HG03558 (cell line): ENCODE measurements around the gene NUMB.

ENCODE experiments used
- ATAC-seq: cut with Tn5 transposase; IDR thresholded peaks from one replicate; pipeline ENCODE4 v1.9.1; 2021; ENCODE audit warnings: moderate number of reproducible peaks; ENCODE audit not compliant: unreplicated experiment; ENCODE audit errors: extremely low read depth

NUMB gene

DNA sequence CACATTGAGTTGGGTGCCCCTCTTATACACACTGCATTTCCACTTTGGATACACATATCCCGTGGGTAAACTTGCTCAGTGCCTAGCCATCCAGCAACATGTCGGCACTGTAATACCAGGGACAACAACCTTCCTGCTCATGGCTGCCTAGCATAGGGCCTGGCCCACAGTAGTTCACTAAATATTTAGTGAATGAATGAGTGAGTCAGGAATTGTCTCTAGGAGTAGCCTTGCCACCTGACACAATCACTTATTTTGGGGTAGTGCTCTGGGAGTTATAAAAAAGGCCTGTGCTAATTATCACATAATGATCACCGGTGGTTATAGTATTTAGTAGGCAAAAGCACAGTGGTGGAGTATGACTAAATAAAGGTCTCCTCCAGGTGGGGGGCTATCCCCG, 8.5 kb upstream of the NUMB start:
- ATAC-seq: no peak

GRCh38 chr14:73465823-73466532, 7.6 kb upstream of the NUMB start:
- ATAC-seq: no peak

DNA sequence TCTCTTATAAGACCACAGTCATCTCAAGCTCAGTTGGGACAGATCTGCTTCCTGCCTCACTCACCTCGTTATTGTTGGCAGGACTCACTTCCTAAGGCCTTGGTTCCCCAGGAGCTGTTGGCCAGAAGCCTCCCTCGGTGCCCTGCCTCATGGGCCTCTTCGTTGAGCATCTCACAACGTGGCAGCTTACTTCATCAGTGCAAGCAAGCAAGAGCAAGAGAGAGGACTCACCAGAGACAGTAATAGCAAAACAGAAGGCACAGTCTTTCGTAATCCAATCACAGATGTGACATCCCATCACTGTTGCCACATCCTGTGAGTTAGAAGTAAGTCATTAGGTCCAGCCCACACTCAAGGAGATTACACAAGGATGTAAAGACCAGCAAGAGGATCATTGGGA, 5.1 kb upstream of the NUMB start:
- ATAC-seq: no peak

GRCh38 chr14:73462815-73463214, 4.5 kb upstream of the NUMB start:
- ATAC-seq: no peak

- ATAC-seq: no peak
Observed at GRCh38 chr14:73462048-73462715, 3.8 kb upstream of the NUMB start.

DNA sequence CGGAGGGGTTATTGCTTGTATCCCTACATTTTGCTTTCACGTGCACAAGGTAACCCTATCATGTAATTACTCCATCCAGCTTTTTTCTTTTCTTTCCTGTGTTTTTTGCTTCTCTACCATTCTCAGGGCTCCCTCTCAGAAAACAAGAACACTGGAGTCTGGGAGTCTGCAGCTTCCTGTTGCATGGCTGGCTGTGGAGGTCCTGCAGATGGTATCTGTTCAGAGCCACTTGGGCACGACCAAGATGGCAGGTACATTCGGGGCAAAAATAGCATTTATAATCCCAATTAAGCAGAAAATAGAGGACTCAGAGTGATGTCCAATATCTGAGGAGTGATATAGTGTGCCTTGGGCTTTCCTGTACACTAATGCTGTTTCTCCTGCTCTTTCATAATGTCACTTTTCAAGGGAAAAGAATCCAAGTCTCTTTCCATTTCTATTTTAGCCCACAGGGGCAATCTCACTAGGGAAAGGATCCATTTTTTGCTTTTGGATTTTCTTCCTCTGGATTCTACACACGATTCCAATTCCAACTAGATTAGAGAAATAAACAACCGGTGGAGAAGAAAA, 3.2 kb upstream of the NUMB start:
- no peak for ATAC-seq

GRCh38 chr14:73460691-73461127, 2.4 kb upstream of the NUMB start:
- no peak for ATAC-seq

GRCh38 chr14:73459959-73460358, 1.6 kb upstream of the NUMB start:
- ATAC-seq: no peak

GRCh38 chr14:73457924-73458182, 493 bp downstream of the NUMB start:
- no peak for ATAC-seq

DNA sequence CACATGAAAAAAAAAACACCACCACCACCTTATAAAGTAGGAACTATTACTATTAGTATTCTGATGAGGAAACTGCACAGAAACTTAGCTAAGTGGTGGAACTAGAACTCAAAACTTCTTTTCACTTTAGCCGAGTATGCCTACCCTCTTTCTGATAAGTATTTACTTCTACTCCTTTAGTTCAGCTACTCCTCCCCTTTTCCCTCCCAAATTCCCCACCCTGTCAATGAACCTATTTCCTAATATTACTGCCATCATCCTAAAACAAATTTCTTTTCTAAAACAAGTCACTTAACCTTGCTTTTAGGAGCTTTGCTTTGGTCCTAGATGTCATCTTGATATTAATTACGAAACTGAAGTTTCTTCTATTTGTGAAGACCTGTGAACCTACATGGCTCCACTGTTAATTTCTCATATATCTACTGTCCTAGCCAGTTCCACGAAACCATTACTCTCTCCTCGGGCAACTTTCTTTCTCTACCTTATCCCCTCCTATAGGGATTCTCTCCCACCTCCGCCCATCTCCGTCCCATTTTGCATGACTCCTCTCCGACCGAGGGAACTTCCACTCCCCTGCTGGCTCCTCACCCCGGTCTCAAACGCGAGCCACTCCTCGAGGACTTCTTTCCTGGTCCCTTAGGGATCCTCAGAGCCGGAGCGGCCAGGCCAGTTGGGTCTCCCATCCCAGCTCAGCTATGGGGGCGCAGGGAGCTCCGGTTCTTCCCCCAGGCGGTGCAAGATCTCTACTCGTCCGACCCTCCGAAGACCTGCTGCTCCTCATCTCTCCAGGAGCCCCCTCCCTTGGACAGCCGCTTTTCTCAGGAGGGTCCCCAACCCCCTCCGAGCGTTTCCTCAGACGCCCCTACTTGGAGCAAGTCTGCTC, 1.1 kb downstream of the NUMB start:
- ATAC-seq: no peak

GRCh38 chr14:73455294-73455693, 3.1 kb downstream of the NUMB start:
- ATAC-seq: no peak

GRCh38 chr14:73452341-73453186, 5.8 kb downstream of the NUMB start:
- no peak for ATAC-seq

- ATAC-seq: no peak
Observed at GRCh38 chr14:73443758-73444157, 14.6 kb downstream of the NUMB start.

GRCh38 chr14:73441286-73441685, 17.1 kb downstream of the NUMB start:
- no peak for ATAC-seq

DNA sequence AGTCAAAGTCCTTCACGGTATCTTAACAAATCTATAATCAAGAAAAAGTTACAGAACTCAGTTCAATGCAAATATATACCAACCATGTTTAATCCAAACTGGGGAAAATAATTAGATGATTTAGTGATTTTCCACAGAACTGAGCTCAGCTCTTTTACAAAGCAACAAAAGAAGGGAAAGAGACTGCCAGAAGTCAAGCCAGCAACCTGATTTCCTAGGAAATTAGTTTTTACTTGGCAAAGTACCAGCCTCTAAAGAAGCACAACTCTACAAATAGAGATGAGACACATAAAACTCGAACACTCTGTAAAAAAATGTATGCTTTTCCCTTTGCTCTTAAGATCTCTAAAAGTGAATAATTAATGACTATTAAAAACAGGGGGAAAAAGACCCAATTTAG, 19.4 kb downstream of the NUMB start:
- no peak for ATAC-seq

GRCh38 chr14:73437206-73437605, 21.1 kb downstream of the NUMB start:
- no peak for ATAC-seq

DNA sequence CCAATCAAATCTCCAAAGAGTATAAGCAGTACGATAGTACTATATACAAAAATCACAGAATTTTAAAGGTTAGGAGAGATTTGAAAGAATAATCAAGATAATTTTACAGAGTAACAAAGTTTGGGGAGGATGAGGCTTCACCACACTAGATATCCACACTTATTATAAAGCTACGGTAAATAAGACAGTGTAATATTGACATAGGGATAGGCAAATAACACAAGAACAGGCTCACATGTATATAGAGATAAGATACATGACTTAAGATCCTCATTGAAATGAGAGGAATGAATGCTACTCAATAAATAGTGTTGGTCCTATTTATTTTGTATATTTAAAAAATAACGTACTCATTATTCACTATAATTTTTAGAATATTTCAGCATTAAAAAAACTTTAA, 26.2 kb downstream of the NUMB start:
- ATAC-seq: no peak

DNA sequence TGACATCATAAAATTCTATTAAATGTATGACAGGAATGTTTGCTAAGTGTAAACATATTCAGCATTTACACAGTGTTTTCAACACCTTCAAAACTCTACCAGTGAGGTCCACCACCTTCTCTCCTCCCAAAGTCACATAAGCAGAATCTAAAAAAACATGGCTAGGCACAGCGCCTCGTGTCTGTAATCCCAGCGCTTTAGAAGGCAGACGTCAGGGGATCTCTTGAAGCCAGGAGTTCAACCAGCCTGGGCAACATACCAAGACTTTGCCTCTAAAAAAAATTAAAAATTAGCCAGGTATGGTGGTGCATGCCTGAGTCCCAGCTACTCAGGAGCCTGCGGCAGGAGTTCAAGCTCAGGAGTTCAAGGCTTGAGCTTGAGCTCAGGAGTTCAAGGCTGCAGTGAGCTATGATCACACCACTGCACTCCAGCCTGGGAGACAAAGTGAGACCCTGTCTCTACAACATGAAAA, 30.0 kb downstream of the NUMB start:
- no peak for ATAC-seq

- no peak for ATAC-seq
Observed at GRCh38 chr14:73427516-73428264, 30.7 kb downstream of the NUMB start.
